HG02938 (cell line): ENCODE data around the gene HOXC13.

ENCODE experiments used
- ATAC-seq: cut with Tn5 transposase; IDR thresholded peaks from one replicate; pipeline ENCODE4 v1.9.1; 2021; ENCODE audit warnings: mild to moderate bottlenecking, moderate library complexity; ENCODE audit not compliant: unreplicated experiment

Gene HOXC13

DNA sequence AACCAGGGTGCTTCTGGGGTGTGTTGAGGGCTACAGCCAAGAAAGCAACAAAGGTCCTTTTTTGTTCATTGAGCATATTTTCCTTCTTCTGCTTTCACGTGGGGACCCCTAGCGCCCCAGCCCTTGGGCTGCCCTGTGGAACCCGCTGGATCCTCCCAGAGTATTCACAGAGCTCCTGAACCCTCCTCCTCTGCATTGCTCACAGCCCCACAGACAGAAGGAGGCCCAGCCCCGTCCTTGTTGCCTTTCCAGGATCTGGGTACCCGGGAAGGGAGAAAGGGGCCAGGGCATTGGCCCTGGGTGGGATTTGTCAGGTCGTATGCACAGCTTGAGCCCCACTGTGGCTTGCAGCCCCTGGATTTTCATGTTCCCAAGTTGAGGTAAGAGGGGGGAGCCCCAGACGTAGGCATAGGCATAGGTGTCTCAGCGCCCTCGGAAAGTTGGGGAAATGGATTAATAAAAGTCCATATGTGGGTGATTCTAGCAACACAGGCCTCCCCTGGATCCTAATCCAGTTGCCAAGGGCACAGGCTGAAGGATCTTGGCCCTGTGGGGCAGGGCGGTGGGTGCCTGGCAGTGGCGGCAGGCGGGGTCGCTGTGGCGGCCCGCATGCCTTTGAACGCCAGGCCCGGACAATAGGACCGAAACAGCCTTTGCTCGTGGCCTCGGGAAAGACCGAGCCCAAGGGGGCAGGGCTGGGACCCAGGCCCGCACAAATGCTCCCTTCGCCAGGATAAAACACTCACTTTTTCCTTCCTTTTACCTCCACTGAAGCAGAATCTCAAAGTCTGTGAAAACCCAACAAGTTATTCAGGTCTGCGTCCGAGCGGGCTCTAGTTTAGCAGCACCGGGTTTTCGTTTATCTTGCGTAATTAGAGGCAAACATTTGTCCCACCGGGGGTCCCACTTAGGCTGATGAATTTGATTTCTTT, 43.3 kb downstream of the HOXC13 start:
- ATAC-seq = no peak

DNA sequence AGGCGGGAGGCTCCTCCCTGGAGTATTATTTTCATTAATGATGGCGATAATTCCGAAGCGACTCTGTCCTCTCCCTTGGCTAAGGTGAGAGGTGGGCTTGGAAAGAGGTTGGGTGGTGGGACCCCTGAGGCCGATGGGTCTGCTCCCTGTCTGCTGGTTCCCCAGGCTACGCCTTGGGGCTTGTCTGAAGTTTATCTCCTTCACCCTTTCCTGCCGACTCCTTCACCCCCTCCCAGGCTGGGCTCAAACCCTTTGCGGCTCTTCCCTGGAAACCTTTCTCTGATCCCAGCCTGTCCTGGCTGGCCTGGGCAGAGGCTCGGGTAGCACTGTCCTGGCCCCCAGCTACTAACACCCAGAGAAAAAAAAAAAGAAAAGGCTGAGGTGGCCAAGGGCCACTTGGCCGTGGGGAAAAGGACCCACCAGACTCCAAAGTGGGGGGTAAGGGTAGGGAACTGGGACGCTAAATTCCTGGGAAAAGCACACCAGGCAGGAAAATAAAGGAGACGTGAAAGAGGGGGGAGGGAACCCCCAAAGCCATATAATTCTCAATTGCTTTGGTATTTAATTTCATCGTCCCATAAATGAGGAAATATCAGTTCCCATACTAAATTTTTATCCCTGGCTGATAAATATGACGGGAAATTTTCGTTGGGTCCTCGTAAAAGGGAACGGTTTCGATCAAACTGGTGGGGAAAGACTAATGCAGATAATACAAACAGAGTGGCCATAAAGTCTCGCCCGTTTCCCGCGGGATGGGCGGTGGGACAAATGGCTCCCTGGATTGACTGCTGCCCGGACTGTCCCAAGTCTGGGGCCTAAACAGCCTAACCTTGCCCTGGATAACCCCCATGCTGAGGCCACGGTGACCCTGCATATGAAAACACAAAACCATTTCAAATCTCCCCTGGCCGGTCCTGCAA, 44.3 kb downstream of the HOXC13 start:
- no peak for ATAC-seq

DNA sequence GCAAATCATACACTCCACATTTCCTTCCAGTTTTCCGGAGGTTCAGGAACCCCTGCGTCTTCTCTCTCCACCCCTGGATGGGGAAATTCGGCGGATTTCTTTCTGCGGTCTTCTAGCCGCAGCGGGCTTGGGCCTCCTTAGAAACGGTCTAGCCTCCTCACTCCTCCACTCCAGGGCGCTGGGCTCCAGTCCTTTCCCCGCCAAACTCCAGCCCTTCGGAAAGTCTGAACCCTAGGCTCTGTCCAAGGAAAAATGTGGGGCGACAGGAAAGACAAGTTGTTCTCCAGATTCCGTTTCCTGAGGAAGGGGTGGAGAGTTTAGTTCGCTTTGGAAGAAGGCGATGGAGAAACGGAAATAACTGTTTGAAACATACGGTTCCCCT, 44.9 kb downstream of the HOXC13 start:
- ATAC-seq = no peak

DNA sequence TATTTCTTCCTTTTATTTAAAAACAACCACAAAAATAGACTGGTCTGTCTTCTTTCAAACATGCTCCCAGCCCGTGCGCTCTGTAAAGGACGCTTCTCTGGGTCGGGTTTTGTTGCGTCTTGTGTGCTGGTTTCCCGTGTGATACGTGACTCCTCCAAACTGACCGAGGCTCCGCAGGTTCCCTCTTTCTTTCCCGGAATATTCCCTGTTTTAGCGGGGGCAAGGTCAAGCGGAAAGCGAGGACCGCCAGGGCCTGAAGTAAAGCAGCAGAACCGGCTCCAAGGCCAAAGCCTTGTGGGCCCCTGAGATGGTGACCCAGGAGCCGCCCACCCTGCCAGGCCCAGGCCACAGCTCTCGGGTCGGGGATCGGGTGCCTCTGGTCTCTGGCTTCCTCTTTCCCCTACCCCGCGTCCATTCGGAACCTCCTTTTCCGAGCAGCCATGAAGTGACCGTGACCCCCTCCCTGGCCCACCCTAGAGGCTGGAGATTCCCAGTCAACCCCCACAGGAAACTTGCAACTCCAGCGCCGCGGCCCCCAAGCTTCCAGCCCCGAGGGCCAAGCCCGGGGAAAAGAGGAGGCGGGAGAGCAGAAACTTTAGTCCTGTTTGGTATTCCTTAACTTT, 45.4 kb downstream of the HOXC13 start:
- ATAC-seq = no peak

DNA sequence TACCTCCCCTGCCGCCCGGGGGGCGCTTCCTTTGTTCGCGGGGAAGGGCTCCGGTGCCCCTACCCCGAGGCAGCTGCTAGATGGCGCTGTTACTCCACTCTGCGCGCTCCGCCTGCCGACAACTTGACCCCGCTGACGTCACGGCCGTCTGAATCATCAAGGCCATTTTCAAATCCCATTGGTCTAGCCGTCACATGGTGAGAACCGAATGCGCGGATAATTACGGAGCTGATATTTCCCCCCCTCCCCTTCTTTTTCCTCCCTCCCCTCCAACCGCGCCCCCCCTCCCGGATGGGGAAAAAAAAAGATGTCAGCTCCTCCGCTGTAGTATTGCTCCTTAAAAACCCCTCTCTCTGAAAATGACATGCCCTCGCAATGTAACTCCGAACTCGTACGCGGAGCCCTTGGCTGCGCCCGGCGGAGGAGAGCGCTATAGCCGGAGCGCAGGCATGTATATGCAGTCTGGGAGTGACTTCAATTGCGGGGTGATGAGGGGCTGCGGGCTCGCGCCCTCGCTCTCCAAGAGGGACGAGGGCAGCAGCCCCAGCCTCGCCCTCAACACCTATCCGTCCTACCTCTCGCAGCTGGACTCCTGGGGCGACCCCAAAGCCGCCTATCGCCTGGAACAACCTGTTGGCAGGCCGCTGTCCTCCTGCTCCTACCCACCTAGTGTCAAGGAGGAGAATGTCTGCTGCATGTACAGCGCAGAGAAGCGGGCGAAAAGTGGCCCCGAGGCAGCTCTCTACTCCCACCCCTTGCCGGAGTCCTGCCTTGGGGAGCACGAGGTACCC, 46.5 kb downstream of the HOXC13 start, which contains the start of gene HOXC10:
Gene HOXC10, plus strand, starts transcription at position 246 of the 791 bp plus-strand sequence. Its CDS starts 114 bp downstream, at position 360.
- ATAC-seq = no peak

- ATAC-seq = no peak
Measured at GRCh38 chr12:53985692-53985993, 47.0 kb downstream of the HOXC13 start.

DNA sequence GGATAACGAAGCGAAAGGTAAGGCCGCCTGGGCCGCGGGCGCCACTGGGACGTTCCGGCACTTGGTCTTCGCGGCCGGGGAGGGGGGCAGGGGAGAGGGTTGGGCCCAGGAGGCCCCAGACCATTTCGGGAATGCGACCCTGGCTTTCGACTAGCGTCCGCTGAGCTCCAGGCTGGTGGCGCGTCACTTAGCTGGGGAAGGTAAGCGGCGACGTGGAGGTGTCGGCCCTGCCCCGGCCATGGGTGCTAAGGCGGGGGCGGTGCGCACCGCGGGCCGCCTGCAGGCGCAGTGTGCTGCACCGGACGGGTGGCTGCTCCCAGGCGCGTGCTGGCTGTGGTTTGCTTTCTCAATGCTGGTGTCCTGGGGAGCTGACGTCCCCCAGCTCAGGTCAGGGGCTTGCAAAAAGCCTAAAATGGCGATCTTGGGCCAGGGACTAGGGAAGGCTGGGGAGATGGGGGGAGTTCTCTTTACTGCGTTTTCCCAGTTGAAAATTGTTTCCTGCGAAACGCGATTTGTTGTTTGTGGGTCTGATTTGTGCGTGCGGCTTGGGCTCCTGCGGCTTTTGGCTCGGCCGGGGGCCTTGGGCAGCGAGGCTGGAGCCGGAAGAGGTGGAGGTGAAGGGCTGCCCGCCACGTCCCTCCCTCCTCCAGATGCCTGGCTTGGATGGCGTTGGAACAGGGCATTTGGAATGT, 47.5 kb downstream of the HOXC13 start:
- ATAC-seq = no peak

DNA sequence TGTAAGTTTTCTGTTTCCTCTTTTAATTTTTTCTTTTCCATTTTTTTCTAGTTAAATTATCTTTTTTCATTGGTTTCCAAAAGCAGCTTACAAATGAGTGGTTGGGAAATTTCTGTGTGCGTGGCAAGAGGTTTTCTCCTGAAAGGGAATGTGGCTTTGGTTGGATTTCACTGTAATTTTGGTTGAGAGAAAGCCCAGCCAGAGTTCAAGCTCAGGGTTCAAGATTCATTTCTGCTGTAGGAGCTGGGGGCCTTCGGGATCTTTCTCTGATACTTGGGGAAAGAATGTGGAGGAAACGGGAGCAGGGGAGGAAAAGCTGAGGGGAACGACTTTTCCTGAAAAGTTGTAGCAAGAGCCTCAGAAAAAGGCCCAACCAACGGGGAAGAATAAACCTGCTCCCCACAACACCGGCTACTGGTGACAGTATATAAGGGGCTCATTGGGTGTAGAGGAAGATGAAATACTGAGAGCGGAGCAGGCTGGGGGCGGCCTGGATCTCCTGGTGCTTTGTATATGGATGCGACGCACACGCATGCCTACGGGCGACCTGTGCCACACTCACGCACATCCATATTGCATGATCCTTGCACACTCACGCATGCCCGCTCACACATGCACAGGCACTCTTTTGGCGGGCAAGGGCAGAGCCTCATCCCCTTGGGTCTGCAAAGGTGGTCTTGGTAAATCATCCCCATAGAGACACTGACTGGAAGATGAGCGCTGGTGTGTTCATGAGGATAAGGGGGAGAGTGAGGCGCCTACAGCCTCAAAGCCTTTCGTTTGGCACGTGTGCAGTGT, 48.3 kb downstream of the HOXC13 start:
- no peak for ATAC-seq

DNA sequence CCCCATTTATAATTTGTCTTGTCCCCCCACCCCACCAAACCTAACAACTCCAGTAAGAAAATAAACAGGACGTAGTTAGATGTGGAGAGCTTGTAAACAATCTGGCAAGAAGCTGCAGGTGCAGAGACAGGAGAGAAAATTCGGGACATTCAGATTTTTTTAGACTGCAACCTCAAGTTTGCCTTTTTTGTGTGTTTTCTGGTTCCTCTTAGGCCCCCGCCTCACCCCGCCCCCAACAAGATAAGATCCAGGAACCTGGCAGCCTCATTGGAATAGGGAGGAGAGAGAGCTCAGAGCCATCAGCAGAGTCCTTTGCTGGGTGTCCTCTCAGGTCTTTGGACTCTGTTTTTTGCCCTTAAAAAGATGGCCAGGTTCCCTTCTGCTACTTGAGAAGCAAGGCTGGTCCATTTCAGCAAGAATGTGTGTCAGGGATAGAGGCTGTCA, 49.2 kb downstream of the HOXC13 start:
- no peak for ATAC-seq

- no peak for ATAC-seq
Measured at GRCh38 chr12:53988541-53989226, 50.1 kb downstream of the HOXC13 start.

DNA sequence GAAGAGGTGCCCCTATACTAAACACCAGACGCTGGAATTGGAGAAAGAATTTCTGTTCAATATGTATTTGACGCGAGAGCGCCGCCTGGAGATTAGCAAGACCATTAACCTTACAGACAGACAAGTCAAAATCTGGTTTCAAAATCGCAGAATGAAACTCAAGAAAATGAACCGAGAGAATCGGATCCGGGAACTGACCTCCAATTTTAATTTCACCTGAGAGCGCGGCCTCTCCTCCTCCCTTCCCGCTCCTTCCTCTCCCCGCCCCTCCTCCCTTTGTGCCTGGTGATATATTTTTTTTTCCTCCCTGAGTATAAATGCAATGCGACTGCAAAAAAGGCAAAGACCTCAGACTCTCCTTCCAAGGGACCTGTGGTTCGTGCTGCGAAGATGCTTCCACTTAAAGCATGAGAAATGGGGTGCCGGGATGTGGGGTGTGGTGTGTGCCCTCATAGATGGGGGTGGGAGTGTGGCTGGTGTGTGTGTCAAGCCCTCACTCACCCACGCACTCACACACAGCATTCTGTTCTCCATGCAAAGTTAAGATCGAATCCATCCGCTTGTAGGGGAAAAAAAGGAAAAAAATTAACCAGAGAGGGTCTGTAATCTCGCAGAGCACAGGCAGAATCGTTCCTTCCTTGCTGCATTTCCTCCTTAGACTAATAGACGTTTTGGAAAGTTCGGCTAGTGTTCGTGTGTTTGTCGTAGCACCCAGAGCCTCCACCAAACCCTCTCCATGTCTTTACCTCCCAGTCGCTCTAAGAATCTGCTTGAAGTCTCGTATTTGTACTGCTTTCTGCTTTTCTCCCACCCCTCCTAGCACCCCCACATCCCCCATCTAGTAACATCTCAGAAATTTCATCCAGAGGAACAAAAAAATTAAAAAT, 50.8 kb downstream of the HOXC13 start:
- ATAC-seq = no peak

DNA sequence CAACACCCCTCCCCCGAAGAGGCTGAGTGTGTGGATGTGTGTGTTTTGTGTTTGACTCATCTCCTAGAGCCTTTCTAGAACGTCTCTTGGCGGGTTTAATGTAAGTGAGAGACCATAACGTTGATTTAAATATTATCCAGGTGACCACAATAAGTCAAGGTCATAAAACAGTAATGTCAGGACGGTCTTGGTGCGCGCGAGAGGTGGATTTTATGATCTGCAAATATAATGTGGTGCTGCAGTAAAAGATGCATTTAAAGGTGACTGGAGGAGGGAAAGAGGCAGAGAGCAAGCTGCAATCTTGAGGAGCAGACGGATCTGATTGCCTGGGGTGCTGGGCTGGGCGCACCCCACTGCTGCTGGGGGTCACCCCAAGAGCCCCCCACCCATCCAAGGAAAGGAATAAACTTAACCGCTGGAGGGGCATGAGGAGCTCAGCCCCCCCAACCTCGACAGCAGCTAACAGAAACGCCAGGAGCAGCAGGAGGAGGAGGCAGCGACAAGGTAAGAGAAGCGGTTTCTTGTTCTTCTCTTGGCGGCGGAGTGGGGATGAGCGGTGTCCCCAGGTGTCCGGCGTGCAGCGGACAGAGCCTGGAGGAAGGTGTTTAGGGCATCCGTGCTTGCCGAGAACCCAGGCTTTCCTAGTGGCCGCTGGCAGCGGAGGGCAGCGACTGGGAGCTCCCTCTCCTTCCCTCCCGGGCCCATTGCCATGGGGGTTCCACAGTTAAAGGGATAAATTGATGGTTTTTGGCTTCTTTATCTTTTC, 51.9 kb downstream of the HOXC13 start:
- no peak for ATAC-seq

- no peak for ATAC-seq
Measured at GRCh38 chr12:53991077-53991460, 52.4 kb downstream of the HOXC13 start.

GRCh38 chr12:53992377-53992889, 53.8 kb downstream of the HOXC13 start:
- ATAC-seq = no peak

- ATAC-seq = no peak
Measured at GRCh38 chr12:53993162-53994008, 54.8 kb downstream of the HOXC13 start.

- ATAC-seq = no peak
Measured at GRCh38 chr12:53994009-53994263, 55.3 kb downstream of the HOXC13 start.
